ENCODE results near the gene WDFY4. TPM values are rescaled to one million over a fixed set of nuclear protein-coding genes. Genes with fewer than 3 reads are reported as not detected.

WDFY4 gene
- total and polyA plus RNA-seq, 8 donors = 0.15 to 8.0 (median 2.7) TPM

GRCh38 chr10:48820699-48821098 is 136.0 kb downstream of the WDFY4 start:
- Histone ChIP-seq H3K4me3 (no peak overlapping the region), H3K4me1 (no peaks in the 10 kb centered on the region), H3K27me3 (peaks cover 0 to 10% (median 0%) of the 10 kb centered on the region in 3 donors), H3K9me3 (no peaks in the 10 kb centered on the region), H3K27ac (no peak overlapping the region), H3K36me3 (peaks cover 0 to 5% (median 0%) of the 10 kb centered on the region in 4 donors)
- no peak for DNase-seq
- TF ChIP-seq POLR2AphosphoS5 (IDR thresholded peaks at IDR 0.05) = no peak
- no peak for TF ChIP-seq CTCF (IDR thresholded peaks at IDR 0.05)
- TF ChIP-seq POLR2A (IDR thresholded peaks at IDR 0.05) = no peak
- TF ChIP-seq EP300 (IDR thresholded peaks at IDR 0.05) = no peak
- intact Hi-C loops (cut with DNase I; ENCODE audit: low total_unique reads) = no loop called here
- 79 to 84% (median 79%) methylated on average over 10 of the region's 10 CpGs for WGBS, 5 donors

- intact Hi-C loops (cut with DNase I; ENCODE audit: low total_unique reads) = no loop called here
- 57 to 86% (median 77%) methylated on average over 2 to 4 of the region's 4 CpGs for WGBS, 5 donors
- Histone ChIP-seq H3K4me1 (no peaks in the 10 kb centered on the region), H3K36me3 (peaks cover 0 to 5% (median 0%) of the 10 kb centered on the region in 4 donors), H3K4me3 (no peak overlapping the region), H3K27me3 (peaks cover 0 to 10% (median 0%) of the 10 kb centered on the region in 3 donors), H3K9me3 (no peaks in the 10 kb centered on the region), H3K27ac (no peak overlapping the region)
- TF ChIP-seq POLR2AphosphoS5 (IDR thresholded peaks at IDR 0.05) (no peak), POLR2A (IDR thresholded peaks at IDR 0.05) (no peak), CTCF (IDR thresholded peaks at IDR 0.05) (no peak), EP300 (IDR thresholded peaks at IDR 0.05) (no peak)
- DNase-seq = no peak
Measured at GRCh38 chr10:48821111-48821510, 136.4 kb downstream of the WDFY4 start.

- no peak overlapping the region for H3K4me3 ChIP-seq
- intact Hi-C loops (cut with DNase I; ENCODE audit: low total_unique reads) = no loop called here
- H3K36me3 ChIP-seq = peaks cover 0 to 5% (median 0%) of the 10 kb centered on the region in 4 donors
- H3K4me1 ChIP-seq = no peaks in the 10 kb centered on the region
- no peak overlapping the region for H3K27ac ChIP-seq
- DNase-seq = no peak
- H3K27me3 ChIP-seq = peaks cover 0 to 10% (median 0%) of the 10 kb centered on the region in 3 donors
- TF ChIP-seq POLR2AphosphoS5 (IDR thresholded peaks at IDR 0.05) = no peak
- no peak for TF ChIP-seq POLR2A (IDR thresholded peaks at IDR 0.05)
- H3K9me3 ChIP-seq = no peaks in the 10 kb centered on the region
- 83 to 93% (median 91%) methylated on average over 3 of the region's 3 CpGs for WGBS, 5 donors
Measured at GRCh38 chr10:48821692-48822091, 137.0 kb downstream of the WDFY4 start.

GRCh38 chr10:48833674-48834073 is 149.0 kb downstream of the WDFY4 start:
- Histone ChIP-seq H3K36me3 (no peaks in the 10 kb centered on the region), H3K4me3 (no peak overlapping the region), H3K9me3 (peaks cover 0 to 10% (median 4%) of the 10 kb centered on the region in 4 donors), H3K27ac (no peak overlapping the region), H3K4me1 (no peaks in the 10 kb centered on the region), H3K27me3 (no peaks in the 10 kb centered on the region)
- 6 to 78% (median 61%) methylated on average over 2 of the region's 2 CpGs for WGBS, 5 donors
- TF ChIP-seq CTCF (IDR thresholded peaks at IDR 0.05) (no peak), POLR2AphosphoS5 (IDR thresholded peaks at IDR 0.05) (no peak), EP300 (IDR thresholded peaks at IDR 0.05) (no peak), POLR2A (IDR thresholded peaks at IDR 0.05) (no peak)
- intact Hi-C loops (cut with DNase I; ENCODE audit: low total_unique reads) = no loop called here
- no peak for DNase-seq

- 60 to 94% (median 85%) methylated on average over 2 of the region's 2 CpGs for WGBS, 5 donors
- intact Hi-C loops (cut with DNase I; ENCODE audit: low total_unique reads) = no loop called here
- no peak for DNase-seq
- H3K27ac ChIP-seq = no peak overlapping the region
- no peaks in the 10 kb centered on the region for H3K36me3 ChIP-seq
- TF ChIP-seq POLR2AphosphoS5 (IDR thresholded peaks at IDR 0.05) (no peak), CTCF (IDR thresholded peaks at IDR 0.05) (no peak), EP300 (IDR thresholded peaks at IDR 0.05) (no peak), POLR2A (IDR thresholded peaks at IDR 0.05) (no peak)
- peaks cover 0 to 10% (median 4%) of the 10 kb centered on the region in 4 donors for H3K9me3 ChIP-seq
- no peaks in the 10 kb centered on the region for H3K27me3 ChIP-seq
- no peak overlapping the region for H3K4me3 ChIP-seq
- no peaks in the 10 kb centered on the region for H3K4me1 ChIP-seq
Measured at GRCh38 chr10:48834189-48834965, 149.7 kb downstream of the WDFY4 start.
